K562 (cell line): ENCODE results near the gene ECPAS. TPM values are rescaled to one million over a fixed set of nuclear protein-coding genes. Genes with fewer than 3 reads are reported as not detected.
A peak's percentile ranks its signal among the peaks of the same experiment; 100 is the strongest.

Source experiments
- ATAC-seq: fragments of 200-7000 bp; cut with Tn5 transposase; 3 replicates; pipeline ENCODE4 v1.9.1; 2020; ENCODE audit warnings: moderate library complexity
- BruUV-seq: library from RNA; stranded (reverse); fragments of 400-500 nt; replicated peaks from 2 replicates; lab custom pipeline; 2021; lab: Mats Ljungman, UMichigan
- CTCF ChIA-PET: fragments of 300-600 bp; formaldehyde crosslinking; extraction: SDS; loops from one replicate; lab custom pipeline; 2021; ENCODE audit warnings: low intra/inter-chr PET ratio; lab: Yijun Ruan, JAX
- POLR2A ChIA-PET: fragments of 300-600, 350-650 bp; sonication (Branson Sonifier 250); formaldehyde crosslinking; extraction: SDS; loops from one replicate; lab custom pipeline; 2021; ENCODE audit warnings: antibody characterized with exemption, inconsistent platforms; lab: Yijun Ruan, JAX
- DNase-seq, 4 experiments: peaks; one replicate each; pipeline versions ENCODE4 v3.0.0 to v3.0.0-alpha.2; 2011 to 2018; ENCODE audit warnings: low spot score in 3 of 4, mixed read lengths in 3 of 4; ENCODE audit errors: extremely low read depth in 1 of 4
- FAIRE-seq: peaks from 2 replicates; lab custom pipeline; 2011; peaks lifted over from hg19 to GRCh38; lab: Jason Lieb, UNC
- H2AFZ ChIP-seq: 2 replicates; pipeline ENCODE4 v1.6.0; 2011; ENCODE audit warnings: low read depth, low read length, control low read depth, inconsistent platforms
- H3K27ac ChIP-seq: fragments of 200-600 bp; 3 replicates; pipeline ENCODE4 v1.8.0; 2011; ENCODE audit warnings: low read depth, mild to moderate bottlenecking, control low read depth, inconsistent platforms, low read length, moderate library complexity, mixed read lengths; ENCODE audit errors: extremely low read depth
- H3K27me3 ChIP-seq, 2 experiments: fragments of 300-600 bp in 1 of 2; 2 replicates in 1 of 2; 3 replicates in 1 of 2; pipeline versions ENCODE4 v1.6.0 to v1.8.0; 2011; ENCODE audit warnings: inconsistent platforms in 2 of 2, low read length in 2 of 2, mild to moderate bottlenecking in 1 of 2, mixed read lengths in 1 of 2, moderate library complexity in 1 of 2; ENCODE audit not compliant: control insufficient read depth in 2 of 2, insufficient read depth in 2 of 2
- H3K36me3 ChIP-seq: fragments of 300-600 bp; 3 replicates; pipeline ENCODE4 v1.8.0; 2011; ENCODE audit warnings: mild to moderate bottlenecking, low read length, inconsistent platforms; ENCODE audit not compliant: control insufficient read depth, insufficient read depth
- H3K4me1 ChIP-seq, 2 experiments: fragments of 200-600 bp in 1 of 2; replicated peaks in 1 of 2; 2 replicates in 1 of 2; 3 replicates in 1 of 2; pipeline versions ENCODE4 v1.5.1 to v1.8.0; 2011; ENCODE audit warnings: inconsistent platforms in 2 of 2, low read length in 2 of 2, mild to moderate bottlenecking in 1 of 2, mixed read lengths in 1 of 2, moderate library complexity in 1 of 2; ENCODE audit not compliant: control insufficient read depth in 2 of 2, insufficient read depth in 2 of 2
- H3K4me2 ChIP-seq: 2 replicates; pipeline ENCODE4 v1.6.1; 2011; ENCODE audit warnings: low read length, control low read depth, inconsistent platforms, mixed read lengths; ENCODE audit not compliant: insufficient read depth
- H3K4me3 ChIP-seq: fragments of 200-600 bp; sonication (generic), shearing (Covaris generic); 2 replicates; pipeline ENCODE4 v1.5.1; 2016; ENCODE audit warnings: control low read depth, inconsistent platforms
- H3K79me2 ChIP-seq: fragments of 200-600 bp; 3 replicates; pipeline ENCODE4 v1.8.0; 2011; ENCODE audit warnings: low read length, inconsistent platforms; ENCODE audit not compliant: control insufficient read depth, insufficient read depth
- H3K9ac ChIP-seq, 2 experiments: 2 replicates each; pipeline versions ENCODE4 v1.6.0 to v1.6.1; 2011; ENCODE audit warnings: low read depth in 2 of 2, low read length in 2 of 2, control low read depth in 1 of 2, inconsistent platforms in 1 of 2, mild to moderate bottlenecking in 1 of 2, mixed read lengths in 1 of 2; ENCODE audit not compliant: insufficient read depth in 1 of 2
- H3K9me1 ChIP-seq: one replicate; pipeline ENCODE4 v1.6.0; 2011; ENCODE audit warnings: inconsistent platforms, mild to moderate bottlenecking, low read length, moderate library complexity; ENCODE audit not compliant: control insufficient read depth, insufficient read depth
- H3K9me3 ChIP-seq: replicated peaks from 2 replicates; pipeline ENCODE4 v1.5.1; 2011; ENCODE audit warnings: low read depth, low read length, inconsistent platforms; ENCODE audit not compliant: control insufficient read depth, insufficient read depth
- H4K20me1 ChIP-seq: replicated peaks from 2 replicates; pipeline ENCODE4 v1.6.1; 2011; ENCODE audit warnings: low read length, inconsistent platforms, mixed read lengths; ENCODE audit not compliant: control insufficient read depth, insufficient read depth
- CCAR2 ChIP-seq: fragments of 200-400 bp; formaldehyde crosslinking; IDR thresholded peaks from 2 replicates; pipeline ENCODE4 v1.6.1; 2017; ENCODE audit warnings: mild to moderate bottlenecking, low read depth, low read length
- CXXC5 ChIP-seq: fragments of 250-450 bp; sonication (Bioruptor Pico); IDR thresholded peaks from 2 replicates; pipeline ENCODE4 v1.8.0; 2022; ENCODE audit warnings: inconsistent platforms, mild to moderate bottlenecking, moderate library complexity
- IRF2 ChIP-seq: sonication (generic); formaldehyde crosslinking; IDR thresholded peaks from 2 replicates; pipeline ENCODE4 v1.8.1; 2022; ENCODE audit warnings: mild to moderate bottlenecking, missing genetic modification reagents
- PURB ChIP-seq: sonication (generic); formaldehyde crosslinking; IDR thresholded peaks from 2 replicates; pipeline ENCODE4 v1.9.0; 2021; ENCODE audit warnings: low read depth, mild to moderate bottlenecking, missing genetic modification reagents
- SLC30A9 ChIP-seq: fragments of 250-450 bp; sonication (Bioruptor Pico); IDR thresholded peaks from 2 replicates; pipeline ENCODE4 v1.8.0; 2022; ENCODE audit warnings: mild to moderate bottlenecking, moderate library complexity
- SPI1 ChIP-seq: IDR thresholded peaks from 2 replicates; pipeline ENCODE4 v1.6.1; 2011; ENCODE audit warnings: low read depth, low read length, control low read depth, borderline replicate concordance
- STAT5A ChIP-seq: IDR thresholded peaks from 2 replicates; pipeline ENCODE4 v1.6.1; 2012; ENCODE audit warnings: low read length, inconsistent platforms, borderline replicate concordance
- WGBS: fragments of 100-300 bp; shearing (Covaris generic); methylation state at CpG from one replicate; pipeline ENCODE4 v1.1.6; 2016; ENCODE audit warnings: low coverage, mixed read lengths; ENCODE audit not compliant: insufficient coverage; ENCODE audit errors: missing lambda C conversion rate; 5-methylcytosine and 5-hydroxymethylcytosine counted together
- in situ Hi-C: fragments of 300-500 bp; cut with MboI; formaldehyde crosslinking; loops from 4 replicates; pipeline ENCODE4 v1.15.0; 2018; ENCODE audit warnings: inconsistent platforms, mixed read lengths
- intact Hi-C: fragments of 100-400 bp; cut with micrococcal nuclease; formaldehyde crosslinking; loops from 2 replicates; pipeline ENCODE4 v1.14.2; 2022
- polyA plus RNA-seq, 8 experiments: library from polyadenylated mRNA; depleted of rRNA in 4 of 8; stranded (reverse) in 5 of 8; unstranded in 3 of 8; fragments of >200 nt; fragmentation: Nextera tagmentation in 2 of 8; fragmentation: Illumina TruSeq in 1 of 8; extraction: Ambion mirVana in 2 of 8; extraction: Trizol in 1 of 8; gene quantifications; 2 replicates each; pipeline versions ENCODE4 v1.2.1 to v1.2.3, GENCODE V29; 2011 to 2014; ENCODE audit warnings: inconsistent platforms in 1 of 8, missing spikeins in 1 of 8
- total RNA-seq, 7 experiments: library from RNA; depleted of rRNA in 6 of 7; stranded (reverse); fragments of >200 nt in 6 of 7; fragmentation: Illumina TruSeq in 2 of 7; extraction: Trizol in 2 of 7; gene quantifications; 2 replicates each; pipeline versions ENCODE4 v1.2.1 to v1.2.3, GENCODE V29; 2011 to 2021; ENCODE audit warnings: low replicate concordance in 1 of 7
- TF ChIP-seq, protein P1 (sequence below): fragments of 450-650 bp; IDR thresholded peaks from 2 replicates; pipeline ENCODE4 v1.6.1; 2016; ENCODE audit warnings: low read depth
- TF ChIP-seq, protein P2 (sequence below): fragments of 450-650 bp; formaldehyde crosslinking; IDR thresholded peaks from 2 replicates; pipeline ENCODE4 v1.4.0; 2022; ENCODE audit warnings: mild to moderate bottlenecking, moderate library complexity
- TF ChIP-seq, protein P3 (sequence below): fragments of 200-800 bp; sonication (Bioruptor generic); IDR thresholded peaks from 2 replicates; pipeline ENCODE4 v1.6.1; 2017; ENCODE audit warnings: missing genetic modification characterization, missing compliant biosample characterization
- TF ChIP-seq, protein P4 (sequence below): sonication (generic); formaldehyde crosslinking; IDR thresholded peaks from 2 replicates; pipeline ENCODE4 v1.8.0; 2022; ENCODE audit warnings: mild to moderate bottlenecking, missing genetic modification reagents

The ECPAS gene
- total and polyA plus RNA-seq, 9 of the 15 experiments (the other 6 are each of a cell fraction or from before 2014, with no cell fraction given): 14.5 to 90.9 (median 75.7) TPM

DNA sequence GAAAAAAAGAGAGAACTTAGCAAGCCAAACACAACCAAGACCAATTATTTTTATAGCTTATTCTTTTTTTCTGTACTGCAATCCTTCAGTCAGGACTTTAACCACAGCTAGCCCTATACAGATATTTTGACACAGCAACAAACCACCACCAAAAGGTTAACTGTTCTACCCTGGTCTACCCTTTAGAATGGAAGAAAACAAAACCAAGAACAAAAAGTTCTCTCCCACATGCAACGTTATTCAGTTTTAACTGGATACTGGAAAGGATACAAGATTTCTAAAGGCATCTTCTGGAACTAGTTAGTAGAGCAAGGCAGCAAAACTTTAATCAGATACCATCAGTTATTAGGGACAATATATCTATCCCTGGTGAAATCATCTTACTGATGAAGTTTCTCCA, 32.6 kb downstream of the ECPAS start:
- H4K20me1 ChIP-seq: no peaks in the 10 kb centered on the region
- H3K4me3 ChIP-seq: no peak overlapping the region
- H3K4me1 ChIP-seq: no peaks in the 10 kb centered on the region
- H3K9ac ChIP-seq: no peak overlapping the region
- POLR2A ChIA-PET: interaction anchor here (1.7 kb wide), 1 partner anchor 16 kb away, joined by 3 read pairs; no protein-coding TSS in a partner anchor
- TF ChIP-seq, protein P1, sequence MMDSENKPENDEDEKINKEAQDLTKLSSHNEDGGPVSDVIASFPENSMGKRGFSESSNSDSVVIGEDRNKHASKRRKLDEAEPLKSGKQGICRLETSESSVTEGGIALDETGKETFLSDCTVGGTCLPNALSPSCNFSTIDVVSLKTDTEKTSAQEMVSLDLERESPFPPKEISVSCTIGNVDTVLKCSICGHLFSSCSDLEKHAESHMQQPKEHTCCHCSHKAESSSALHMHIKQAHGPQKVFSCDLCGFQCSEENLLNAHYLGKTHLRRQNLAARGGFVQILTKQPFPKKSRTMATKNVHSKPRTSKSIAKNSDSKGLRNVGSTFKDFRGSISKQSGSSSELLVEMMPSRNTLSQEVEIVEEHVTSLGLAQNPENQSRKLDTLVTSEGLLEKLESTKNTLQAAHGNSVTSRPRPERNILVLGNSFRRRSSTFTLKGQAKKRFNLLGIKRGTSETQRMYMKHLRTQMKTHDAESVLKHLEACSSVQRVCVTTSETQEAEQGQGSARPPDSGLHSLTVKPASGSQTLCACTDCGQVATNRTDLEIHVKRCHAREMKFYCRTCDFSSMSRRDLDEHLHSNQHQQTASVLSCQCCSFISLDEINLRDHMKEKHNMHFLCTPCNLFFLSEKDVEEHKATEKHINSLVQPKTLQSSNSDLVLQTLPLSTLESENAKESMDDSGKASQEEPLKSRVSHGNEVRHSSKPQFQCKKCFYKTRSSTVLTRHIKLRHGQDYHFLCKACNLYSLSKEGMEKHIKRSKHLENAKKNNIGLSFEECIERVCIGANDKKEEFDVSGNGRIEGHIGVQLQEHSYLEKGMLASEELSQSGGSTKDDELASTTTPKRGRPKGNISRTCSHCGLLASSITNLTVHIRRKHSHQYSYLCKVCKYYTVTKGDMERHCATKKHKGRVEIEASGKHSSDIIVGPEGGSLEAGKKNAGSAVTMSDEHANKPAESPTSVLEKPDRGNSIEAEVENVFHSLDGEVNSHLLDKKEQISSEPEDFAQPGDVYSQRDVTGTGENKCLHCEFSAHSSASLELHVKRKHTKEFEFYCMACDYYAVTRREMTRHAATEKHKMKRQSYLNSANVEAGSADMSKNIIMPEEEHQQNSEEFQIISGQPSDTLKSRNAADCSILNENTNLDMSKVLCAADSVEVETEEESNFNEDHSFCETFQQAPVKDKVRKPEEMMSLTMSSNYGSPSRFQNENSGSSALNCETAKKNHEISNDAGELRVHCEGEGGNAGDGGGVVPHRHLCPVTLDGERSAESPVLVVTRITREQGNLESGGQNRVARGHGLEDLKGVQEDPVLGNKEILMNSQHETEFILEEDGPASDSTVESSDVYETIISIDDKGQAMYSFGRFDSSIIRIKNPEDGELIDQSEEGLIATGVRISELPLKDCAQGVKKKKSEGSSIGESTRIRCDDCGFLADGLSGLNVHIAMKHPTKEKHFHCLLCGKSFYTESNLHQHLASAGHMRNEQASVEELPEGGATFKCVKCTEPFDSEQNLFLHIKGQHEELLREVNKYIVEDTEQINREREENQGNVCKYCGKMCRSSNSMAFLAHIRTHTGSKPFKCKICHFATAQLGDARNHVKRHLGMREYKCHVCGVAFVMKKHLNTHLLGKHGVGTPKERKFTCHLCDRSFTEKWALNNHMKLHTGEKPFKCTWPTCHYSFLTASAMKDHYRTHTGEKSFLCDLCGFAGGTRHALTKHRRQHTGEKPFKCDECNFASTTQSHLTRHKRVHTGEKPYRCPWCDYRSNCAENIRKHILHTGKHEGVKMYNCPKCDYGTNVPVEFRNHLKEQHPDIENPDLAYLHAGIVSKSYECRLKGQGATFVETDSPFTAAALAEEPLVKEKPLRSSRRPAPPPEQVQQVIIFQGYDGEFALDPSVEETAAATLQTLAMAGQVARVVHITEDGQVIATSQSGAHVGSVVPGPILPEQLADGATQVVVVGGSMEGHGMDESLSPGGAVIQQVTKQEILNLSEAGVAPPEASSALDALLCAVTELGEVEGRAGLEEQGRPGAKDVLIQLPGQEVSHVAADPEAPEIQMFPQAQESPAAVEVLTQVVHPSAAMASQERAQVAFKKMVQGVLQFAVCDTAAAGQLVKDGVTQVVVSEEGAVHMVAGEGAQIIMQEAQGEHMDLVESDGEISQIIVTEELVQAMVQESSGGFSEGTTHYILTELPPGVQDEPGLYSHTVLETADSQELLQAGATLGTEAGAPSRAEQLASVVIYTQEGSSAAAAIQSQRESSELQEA: no peak
- no peak for TF ChIP-seq CXXC5 (CRISPR knock-in tag)
- TF ChIP-seq STAT5A: no peak
- no peak for TF ChIP-seq CCAR2
- TF ChIP-seq, protein P2, sequence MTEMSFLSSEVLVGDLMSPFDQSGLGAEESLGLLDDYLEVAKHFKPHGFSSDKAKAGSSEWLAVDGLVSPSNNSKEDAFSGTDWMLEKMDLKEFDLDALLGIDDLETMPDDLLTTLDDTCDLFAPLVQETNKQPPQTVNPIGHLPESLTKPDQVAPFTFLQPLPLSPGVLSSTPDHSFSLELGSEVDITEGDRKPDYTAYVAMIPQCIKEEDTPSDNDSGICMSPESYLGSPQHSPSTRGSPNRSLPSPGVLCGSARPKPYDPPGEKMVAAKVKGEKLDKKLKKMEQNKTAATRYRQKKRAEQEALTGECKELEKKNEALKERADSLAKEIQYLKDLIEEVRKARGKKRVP (CRISPR knock-in tag): no peak
- TF ChIP-seq, protein P3, sequence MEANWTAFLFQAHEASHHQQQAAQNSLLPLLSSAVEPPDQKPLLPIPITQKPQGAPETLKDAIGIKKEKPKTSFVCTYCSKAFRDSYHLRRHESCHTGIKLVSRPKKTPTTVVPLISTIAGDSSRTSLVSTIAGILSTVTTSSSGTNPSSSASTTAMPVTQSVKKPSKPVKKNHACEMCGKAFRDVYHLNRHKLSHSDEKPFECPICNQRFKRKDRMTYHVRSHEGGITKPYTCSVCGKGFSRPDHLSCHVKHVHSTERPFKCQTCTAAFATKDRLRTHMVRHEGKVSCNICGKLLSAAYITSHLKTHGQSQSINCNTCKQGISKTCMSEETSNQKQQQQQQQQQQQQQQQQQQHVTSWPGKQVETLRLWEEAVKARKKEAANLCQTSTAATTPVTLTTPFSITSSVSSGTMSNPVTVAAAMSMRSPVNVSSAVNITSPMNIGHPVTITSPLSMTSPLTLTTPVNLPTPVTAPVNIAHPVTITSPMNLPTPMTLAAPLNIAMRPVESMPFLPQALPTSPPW (CRISPR knock-in tag): no peak
- TF ChIP-seq SLC30A9: no peak
- TF ChIP-seq, protein P4, sequence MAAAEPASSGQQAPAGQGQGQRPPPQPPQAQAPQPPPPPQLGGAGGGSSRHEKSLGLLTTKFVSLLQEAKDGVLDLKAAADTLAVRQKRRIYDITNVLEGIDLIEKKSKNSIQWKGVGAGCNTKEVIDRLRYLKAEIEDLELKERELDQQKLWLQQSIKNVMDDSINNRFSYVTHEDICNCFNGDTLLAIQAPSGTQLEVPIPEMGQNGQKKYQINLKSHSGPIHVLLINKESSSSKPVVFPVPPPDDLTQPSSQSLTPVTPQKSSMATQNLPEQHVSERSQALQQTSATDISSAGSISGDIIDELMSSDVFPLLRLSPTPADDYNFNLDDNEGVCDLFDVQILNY: no peak
- TF ChIP-seq SPI1: no peak
- no peak for TF ChIP-seq IRF2 (CRISPR knock-in tag)
- no peak for TF ChIP-seq PURB (CRISPR knock-in tag)
- CTCF ChIA-PET: no interaction called here
- no peaks in the 10 kb centered on the region for H3K9me3 ChIP-seq
- no peak overlapping the region for H3K27ac ChIP-seq
- ATAC-seq: no peak
- 58% methylated on average over 1 of the region's 1 CpG for WGBS
- H3K79me2 ChIP-seq: peaks cover 66% of the 10 kb centered on the region
- H3K36me3 ChIP-seq: peaks cover 39% of the 10 kb centered on the region; the same call in 2 of the 3 replicates
- no peak overlapping the region for H2AFZ ChIP-seq
- no TSS peak for BruUV-seq
- intact Hi-C loops: no loop called here
- peak; percentile 44 for FAIRE-seq
- in situ Hi-C loops: no loop called here
- H3K9me1 ChIP-seq: no peaks in the 10 kb centered on the region
- no peak overlapping the region for H3K4me2 ChIP-seq
- H3K27me3 ChIP-seq: no peaks in the 10 kb centered on the region
- DNase-seq: no peak
